Vagina (tissue), 2 donors: ENCODE measurements around the gene ACSL3.

Source experiments
- POLR2A ChIP-seq, 2 donors: fragments of 450-650 bp; IDR thresholded peaks; one replicate each; pipeline ENCODE4 v1.6.1; 2017; ENCODE audit warnings: antibody characterized with exemption in 2 of 2, mild to moderate bottlenecking in 2 of 2, moderate library complexity in 2 of 2
- POLR2AphosphoS5 ChIP-seq, 2 donors: sonication (generic); formaldehyde crosslinking; IDR thresholded peaks; one replicate each; pipeline ENCODE4 v1.9.0; 2017; ENCODE audit warnings: antibody characterized with exemption in 2 of 2, mild to moderate bottlenecking in 2 of 2, low read depth in 1 of 2; ENCODE audit not compliant: insufficient read depth in 1 of 2
- TF ChIP-seq, protein P1 (sequence below), 3 experiments: fragments of 450-650 bp in 2 of 3; fragments of 200-600 bp in 1 of 3; sonication (generic) in 1 of 3; IDR thresholded peaks; one replicate each; pipeline ENCODE4 v1.5.1; 2017 to 2019; ENCODE audit warnings: antibody characterized with exemption in 3 of 3, mild to moderate bottlenecking in 2 of 3, moderate library complexity in 2 of 3

DNA sequence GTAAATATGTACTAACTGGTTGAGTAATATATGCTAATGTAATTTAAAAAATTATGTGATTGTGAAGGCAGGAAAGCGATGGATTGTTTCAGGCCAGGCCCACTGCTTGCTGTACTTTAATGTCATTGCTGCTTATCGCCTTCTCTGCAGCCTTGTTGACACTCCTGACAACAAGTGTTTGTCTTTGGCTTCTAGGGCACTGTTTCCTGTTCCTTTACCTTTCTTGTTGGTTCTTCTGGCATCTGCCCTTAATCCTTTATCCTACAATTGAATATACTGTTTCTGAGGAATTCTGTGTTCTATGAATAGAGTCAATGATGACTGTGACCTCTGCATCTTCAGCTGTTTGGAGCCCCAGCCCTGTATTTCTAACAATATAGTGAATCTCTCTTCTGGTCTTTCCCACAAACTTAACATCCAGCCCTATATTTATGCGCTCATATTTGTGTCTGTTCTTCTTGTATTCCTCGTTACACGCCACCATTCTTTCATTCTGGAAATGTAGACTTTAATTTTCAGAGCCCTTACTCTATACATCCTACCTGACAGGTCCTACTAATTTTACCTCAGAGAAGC, 17.6 kb downstream of the ACSL3 start:
- TF ChIP-seq, protein P1, sequence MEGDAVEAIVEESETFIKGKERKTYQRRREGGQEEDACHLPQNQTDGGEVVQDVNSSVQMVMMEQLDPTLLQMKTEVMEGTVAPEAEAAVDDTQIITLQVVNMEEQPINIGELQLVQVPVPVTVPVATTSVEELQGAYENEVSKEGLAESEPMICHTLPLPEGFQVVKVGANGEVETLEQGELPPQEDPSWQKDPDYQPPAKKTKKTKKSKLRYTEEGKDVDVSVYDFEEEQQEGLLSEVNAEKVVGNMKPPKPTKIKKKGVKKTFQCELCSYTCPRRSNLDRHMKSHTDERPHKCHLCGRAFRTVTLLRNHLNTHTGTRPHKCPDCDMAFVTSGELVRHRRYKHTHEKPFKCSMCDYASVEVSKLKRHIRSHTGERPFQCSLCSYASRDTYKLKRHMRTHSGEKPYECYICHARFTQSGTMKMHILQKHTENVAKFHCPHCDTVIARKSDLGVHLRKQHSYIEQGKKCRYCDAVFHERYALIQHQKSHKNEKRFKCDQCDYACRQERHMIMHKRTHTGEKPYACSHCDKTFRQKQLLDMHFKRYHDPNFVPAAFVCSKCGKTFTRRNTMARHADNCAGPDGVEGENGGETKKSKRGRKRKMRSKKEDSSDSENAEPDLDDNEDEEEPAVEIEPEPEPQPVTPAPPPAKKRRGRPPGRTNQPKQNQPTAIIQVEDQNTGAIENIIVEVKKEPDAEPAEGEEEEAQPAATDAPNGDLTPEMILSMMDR (IDR thresholded peaks at IDR 0.05), result no peak
- TF ChIP-seq POLR2A (IDR thresholded peaks at IDR 0.05), result no peak
- TF ChIP-seq POLR2AphosphoS5 (IDR thresholded peaks at IDR 0.05; ENCODE audit: insufficient read depth in 1 of 2, low read depth in 1 of 2), result no peak
